GM12878 (cell line): Measurements from ENCODE around the gene CSAD. TPM values are rescaled to one million over a fixed set of nuclear protein-coding genes. Genes with fewer than 3 reads are reported as not detected.

Experiments
- ATF3 ChIP-seq: IDR thresholded peaks from 2 replicates; pipeline ENCODE4 v1.6.1; 2011; ENCODE audit warnings: low read depth, mild to moderate bottlenecking, low read length, moderate library complexity, borderline replicate concordance; ENCODE audit errors: extremely low read depth
- BRCA1 ChIP-seq: IDR thresholded peaks from 2 replicates; pipeline ENCODE4 v1.6.1; 2011; ENCODE audit warnings: low read depth, low read length, improper control_type of control experiment
- CBFB ChIP-seq: IDR thresholded peaks from 2 replicates; pipeline ENCODE4 v1.6.1; 2016; ENCODE audit warnings: antibody characterized with exemption, low read depth
- CEBPZ ChIP-seq: fragments of 150-350 bp; IDR thresholded peaks from 2 replicates; pipeline ENCODE4 v1.6.1; 2016; ENCODE audit warnings: low read depth, low read length
- CHD2 ChIP-seq: IDR thresholded peaks from 2 replicates; pipeline ENCODE4 v1.6.1; 2011; ENCODE audit warnings: low read depth, low read length, improper control_type of control experiment, borderline replicate concordance
- E2F8 ChIP-seq: fragments of 450-650 bp; IDR thresholded peaks from 2 replicates; pipeline ENCODE4 v1.6.1; 2018; ENCODE audit warnings: mild to moderate bottlenecking, low read depth, moderate library complexity; ENCODE audit not compliant: partially characterized antibody
- EGR1 ChIP-seq, 2 experiments: IDR thresholded peaks; 1 replicate in 1 of 2; 2 replicates in 1 of 2; pipeline ENCODE4 v1.6.1; 2011 to 2012; ENCODE audit warnings: low read depth in 2 of 2, low read length in 2 of 2, borderline replicate concordance in 1 of 2, mild to moderate bottlenecking in 1 of 2, moderate library complexity in 1 of 2
- NFYA ChIP-seq: IDR thresholded peaks from 2 replicates; pipeline ENCODE4 v1.6.1; 2011; ENCODE audit warnings: low read depth, mild to moderate bottlenecking, low read length, improper control_type of control experiment, borderline replicate concordance
- NR2C1 ChIP-seq: fragments of 450-650 bp; IDR thresholded peaks from 2 replicates; pipeline ENCODE4 v1.6.1; 2017; ENCODE audit warnings: antibody characterized with exemption, mild to moderate bottlenecking, moderate library complexity
- POLR2A ChIP-seq: IDR thresholded peaks from 2 replicates; pipeline ENCODE4 v1.6.1; 2011; ENCODE audit warnings: low read depth, mild to moderate bottlenecking, low read length
- POLR2AphosphoS5 ChIP-seq: IDR thresholded peaks from 2 replicates; pipeline ENCODE4 v1.6.1; 2011; ENCODE audit warnings: mild to moderate bottlenecking, low read length, inconsistent platforms
- STAT3 ChIP-seq: IDR thresholded peaks from 2 replicates; pipeline ENCODE4 v1.6.1; 2011; ENCODE audit warnings: low read depth, low read length, improper control_type of control experiment
- ZBTB11 ChIP-seq: fragments of 450-650 bp; formaldehyde crosslinking; IDR thresholded peaks from 2 replicates; pipeline ENCODE4 v1.5.0; 2022; ENCODE audit warnings: mild to moderate bottlenecking, missing genetic modification characterization
- polyA plus RNA-seq, 11 experiments: library from polyadenylated mRNA; depleted of rRNA in 4 of 11; unstranded in 6 of 11; stranded (reverse) in 5 of 11; fragments of >200 nt; fragmentation: Nextera tagmentation in 4 of 11; fragmentation: Illumina TruSeq in 1 of 11; extraction: Ambion mirVana in 4 of 11; extraction: Trizol in 1 of 11; gene quantifications; 1 replicate in 1 of 11; 2 replicates in 10 of 11; pipeline versions ENCODE4 v1.2.1 to v1.2.3, GENCODE V29; 2011 to 2016; ENCODE audit warnings: inconsistent platforms in 2 of 11, missing spikeins in 2 of 11, low read depth in 1 of 11
- total RNA-seq, 4 experiments: library from RNA; depleted of rRNA in 3 of 4; stranded (reverse); fragments of >200 nt in 3 of 4; fragmentation: Illumina TruSeq in 1 of 4; extraction: Trizol in 1 of 4; gene quantifications; 2 replicates each; pipeline versions ENCODE4 v1.2.1 to v1.2.3, GENCODE V29; 2013 to 2021
- TF ChIP-seq, protein P1 (sequence below): fragments of 450-650 bp; IDR thresholded peaks from 2 replicates; pipeline ENCODE4 v1.6.1; 2017; ENCODE audit warnings: mild to moderate bottlenecking, low read depth, inconsistent platforms; ENCODE audit not compliant: poor library complexity, severe bottlenecking

CSAD gene
- total and polyA plus RNA-seq, 10 of the 15 experiments (the other 5 are each of a cell fraction or from before 2014, with no cell fraction given), result 1.1 to 20.4 (median 6.2) TPM

DNA sequence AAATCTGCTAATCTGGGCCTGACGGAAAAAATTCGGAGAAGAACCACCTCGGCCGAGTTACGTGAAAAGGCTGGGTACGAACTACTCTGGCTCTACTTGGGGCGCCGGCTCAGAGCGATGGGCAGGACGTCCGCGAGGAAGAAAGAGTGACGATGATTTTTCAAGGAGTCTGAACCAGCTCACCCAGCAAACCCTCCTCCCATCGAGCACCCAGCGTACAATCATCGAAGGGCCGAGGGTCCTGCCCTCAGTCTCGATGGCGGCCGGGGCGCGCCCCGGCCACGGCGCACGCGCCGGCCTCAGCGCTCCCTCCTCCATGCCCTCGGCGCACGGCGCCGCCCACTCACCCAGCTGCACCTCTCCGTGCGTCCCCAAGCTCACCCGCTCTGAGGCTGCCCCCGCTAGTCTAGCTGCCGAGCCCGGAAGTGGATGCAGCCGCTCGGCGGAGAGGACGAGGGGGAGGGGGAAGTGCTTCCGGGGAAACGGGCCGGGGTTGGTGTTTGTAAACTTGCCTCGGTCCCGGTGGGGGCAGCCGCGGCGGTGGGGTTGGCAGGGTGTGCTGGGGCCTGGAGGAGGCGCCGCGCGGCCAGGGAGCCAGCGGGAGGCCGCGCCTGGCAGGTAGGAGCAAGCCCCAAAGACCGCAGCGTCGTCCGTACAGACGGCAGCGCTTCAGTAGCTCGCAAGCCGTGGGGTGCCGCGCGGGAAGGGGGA lies at the start of gene CSAD, which contains the start of gene ZNF740 (continued):
- no peak for TF ChIP-seq ZBTB11
- TF ChIP-seq NFYA, result no peak
- TF ChIP-seq NR2C1, result peak; percentile 99
- TF ChIP-seq, protein P1, sequence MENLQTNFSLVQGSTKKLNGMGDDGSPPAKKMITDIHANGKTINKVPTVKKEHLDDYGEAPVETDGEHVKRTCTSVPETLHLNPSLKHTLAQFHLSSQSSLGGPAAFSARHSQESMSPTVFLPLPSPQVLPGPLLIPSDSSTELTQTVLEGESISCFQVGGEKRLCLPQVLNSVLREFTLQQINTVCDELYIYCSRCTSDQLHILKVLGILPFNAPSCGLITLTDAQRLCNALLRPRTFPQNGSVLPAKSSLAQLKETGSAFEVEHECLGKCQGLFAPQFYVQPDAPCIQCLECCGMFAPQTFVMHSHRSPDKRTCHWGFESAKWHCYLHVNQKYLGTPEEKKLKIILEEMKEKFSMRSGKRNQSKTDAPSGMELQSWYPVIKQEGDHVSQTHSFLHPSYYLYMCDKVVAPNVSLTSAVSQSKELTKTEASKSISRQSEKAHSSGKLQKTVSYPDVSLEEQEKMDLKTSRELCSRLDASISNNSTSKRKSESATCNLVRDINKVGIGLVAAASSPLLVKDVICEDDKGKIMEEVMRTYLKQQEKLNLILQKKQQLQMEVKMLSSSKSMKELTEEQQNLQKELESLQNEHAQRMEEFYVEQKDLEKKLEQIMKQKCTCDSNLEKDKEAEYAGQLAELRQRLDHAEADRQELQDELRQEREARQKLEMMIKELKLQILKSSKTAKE, result no peak
- peak; percentile 83 for TF ChIP-seq POLR2AphosphoS5
- no peak for TF ChIP-seq ATF3
- TF ChIP-seq STAT3, result no peak
- TF ChIP-seq BRCA1, result no peak
- TF ChIP-seq CEBPZ, result no peak
- TF ChIP-seq CBFB, result peak; percentile 33; the same call in 1 of the 2 replicates
- TF ChIP-seq EGR1 (IDR thresholded peaks at IDR 0.05; ENCODE audit: borderline replicate concordance in 1 of 2, low read depth in 2 of 2, low read length in 2 of 2), result peak; percentile 63 to 95
- peak; percentile 94 for TF ChIP-seq CHD2
- no peak for TF ChIP-seq E2F8
- peak; percentile 81 for TF ChIP-seq POLR2A
